NCI-H69 (cell line): Measurements from ENCODE around the gene PDP2.
"Not testable (repeated sequence)": the region's sequence is repeated elsewhere in the genome, so short reads cannot be mapped to it uniquely, and the experiment has no call there.

ENCODE experiments used
- DNase-seq: peaks from one replicate; lab custom pipeline; 2025; lab: John Stamatoyannopoulos, UW

The PDP2 gene

GRCh38 chr16:66853261-66854139 lies 26.8 kb upstream of the PDP2 start:
- DNase-seq, result no peak

DNA sequence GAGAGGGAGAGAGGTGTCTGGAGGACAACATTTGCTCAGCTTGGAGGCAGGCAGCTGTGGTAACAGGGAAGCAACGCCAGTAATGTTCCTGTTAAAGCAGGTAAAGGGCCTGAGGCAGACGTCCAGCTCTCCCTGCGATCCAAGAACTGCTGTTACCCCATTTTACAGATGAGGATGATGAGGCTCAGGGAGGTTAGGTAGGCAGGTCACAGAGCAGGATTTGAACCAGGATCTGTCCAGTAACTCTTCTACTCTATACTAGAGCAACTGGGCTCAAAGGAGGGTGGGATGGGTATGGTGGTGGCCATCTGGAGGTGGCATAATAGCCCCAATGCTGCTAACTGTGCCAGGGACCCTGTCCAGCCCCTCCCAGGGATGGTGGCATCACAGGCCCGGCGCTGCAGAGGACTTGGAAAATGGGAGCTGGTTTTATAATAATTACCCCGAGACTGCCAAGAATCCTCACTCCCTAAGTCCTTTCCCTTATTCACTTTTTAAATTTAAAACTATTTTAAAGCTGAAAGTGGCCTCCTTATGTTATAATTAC lies 24.1 kb upstream of the PDP2 start:
- no peak for DNase-seq

DNA sequence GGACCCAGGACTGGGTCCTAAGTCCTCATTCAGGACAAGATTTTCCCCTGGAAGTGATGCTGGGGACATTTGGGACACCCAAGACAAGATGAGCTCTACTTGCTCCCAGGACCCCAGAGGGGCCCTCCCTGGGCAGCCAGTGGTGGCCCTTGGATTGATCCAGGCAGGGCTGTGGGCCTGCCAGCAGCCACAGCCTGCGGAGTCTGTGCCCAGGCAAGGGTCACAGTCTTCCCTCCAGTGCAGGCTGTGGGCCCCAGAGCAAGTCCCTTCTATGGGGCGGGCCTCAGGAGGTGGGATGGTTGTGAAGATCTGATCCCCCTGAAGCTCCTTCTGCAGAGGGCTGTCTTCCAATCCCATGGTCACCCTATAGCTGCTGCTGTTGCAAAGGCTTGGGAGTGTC lies 23.5 kb upstream of the PDP2 start:
- DNase-seq, result no peak

GRCh38 chr16:66857437-66857836 lies 22.9 kb upstream of the PDP2 start:
- no peak for DNase-seq

DNA sequence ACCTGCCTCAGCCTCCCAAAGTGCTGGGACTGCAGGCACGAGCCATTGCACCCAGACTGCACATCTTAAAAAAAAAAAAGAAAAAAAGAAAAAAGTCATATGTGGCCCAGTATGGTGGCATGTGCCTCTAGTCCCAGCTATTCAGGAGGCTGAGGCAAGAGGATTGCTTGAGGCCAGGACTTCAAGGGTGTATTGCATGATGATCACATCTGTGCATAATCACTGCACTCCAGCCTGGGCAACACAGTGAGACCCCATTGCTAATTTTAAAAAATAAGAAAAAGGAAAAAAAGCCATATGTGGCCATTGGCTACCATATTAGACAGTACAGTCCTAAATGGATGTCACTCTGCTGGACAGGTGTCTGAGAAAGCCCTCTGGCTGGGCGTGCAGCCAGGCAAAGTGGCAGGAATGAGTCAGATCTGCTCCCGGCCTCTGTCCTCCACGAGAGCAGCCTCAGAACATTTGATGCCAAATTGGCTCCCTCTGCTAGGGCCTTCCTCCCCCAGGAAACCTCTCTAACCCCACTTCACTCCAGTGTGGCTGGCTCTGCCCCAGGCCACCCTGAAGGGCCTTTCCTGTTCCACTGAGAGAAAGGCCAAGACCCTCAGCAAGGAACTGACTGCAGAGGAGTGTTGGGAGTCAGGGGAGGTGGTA lies 21.4 kb upstream of the PDP2 start:
- DNase-seq, result peak; percentile 3

- DNase-seq, result no peak
These were observed 20.8 kb upstream of the PDP2 start for GRCh38 chr16:66859397-66860068.

GRCh38 chr16:66862023-66862520 lies 18.2 kb upstream of the PDP2 start:
- no peak for DNase-seq

DNA sequence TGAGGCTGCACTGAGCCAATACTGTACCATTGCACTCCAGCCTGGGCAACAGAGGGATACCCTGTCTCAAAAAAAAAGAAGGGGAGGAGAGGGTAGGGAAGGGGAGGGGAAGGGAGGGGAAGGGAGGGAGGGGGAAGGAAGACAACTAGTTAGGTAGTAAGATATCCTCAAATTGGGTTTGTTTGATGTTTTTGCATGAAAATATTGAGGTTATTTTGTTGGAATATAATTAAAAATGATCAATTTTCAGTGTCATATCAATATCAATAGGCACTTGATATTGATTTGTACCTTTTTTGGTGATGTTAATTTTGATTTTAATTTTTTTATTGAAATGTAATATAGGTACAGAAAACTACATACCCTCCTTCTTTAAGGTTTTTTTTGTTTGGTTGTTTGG lies 16.6 kb upstream of the PDP2 start:
- DNase-seq, result no peak

- no peak for DNase-seq
These were observed 10.9 kb upstream of the PDP2 start for GRCh38 chr16:66869424-66869823.

DNA sequence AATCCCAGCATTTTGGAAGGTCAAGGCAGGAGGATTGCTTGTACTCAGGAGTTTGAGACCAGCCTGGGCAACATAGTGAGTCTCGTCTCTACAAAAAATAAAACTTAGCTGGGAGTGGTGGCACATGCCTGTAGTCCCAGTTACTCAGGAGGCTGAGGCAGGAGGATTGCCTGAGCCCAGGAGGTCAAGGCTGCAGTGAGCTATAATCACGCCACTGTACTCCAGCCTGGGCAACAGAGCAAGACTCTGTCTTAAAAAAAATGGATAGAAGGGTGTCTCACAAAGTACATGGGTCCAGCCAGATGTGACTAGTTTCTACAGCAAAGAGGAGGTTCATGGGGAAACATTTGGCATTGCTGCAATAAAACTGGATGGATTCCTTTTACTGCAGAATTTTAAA lies 9.0 kb upstream of the PDP2 start:
- DNase-seq, result not testable (repeated sequence)

GRCh38 chr16:66871840-66872239 lies 8.5 kb upstream of the PDP2 start:
- DNase-seq, result no peak

DNA sequence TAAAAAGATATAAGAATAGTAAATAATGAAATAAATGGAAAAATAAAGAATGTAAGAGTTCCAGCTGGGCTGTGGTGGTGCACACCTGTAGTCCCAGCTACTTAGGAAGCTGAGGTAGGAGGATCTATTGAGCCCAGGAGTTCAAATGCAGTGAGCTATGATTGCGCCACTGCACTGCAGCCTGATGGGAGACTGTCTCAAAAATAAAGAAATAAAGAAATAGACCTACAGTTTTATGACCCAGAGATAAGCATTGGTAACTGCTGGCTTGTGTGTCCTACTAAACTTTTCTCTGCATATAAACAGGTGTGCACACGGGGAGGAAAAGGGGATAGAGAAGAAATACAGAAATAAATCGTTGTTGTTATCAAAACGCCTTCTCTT lies 7.8 kb upstream of the PDP2 start:
- peak; percentile 17 for DNase-seq

DNA sequence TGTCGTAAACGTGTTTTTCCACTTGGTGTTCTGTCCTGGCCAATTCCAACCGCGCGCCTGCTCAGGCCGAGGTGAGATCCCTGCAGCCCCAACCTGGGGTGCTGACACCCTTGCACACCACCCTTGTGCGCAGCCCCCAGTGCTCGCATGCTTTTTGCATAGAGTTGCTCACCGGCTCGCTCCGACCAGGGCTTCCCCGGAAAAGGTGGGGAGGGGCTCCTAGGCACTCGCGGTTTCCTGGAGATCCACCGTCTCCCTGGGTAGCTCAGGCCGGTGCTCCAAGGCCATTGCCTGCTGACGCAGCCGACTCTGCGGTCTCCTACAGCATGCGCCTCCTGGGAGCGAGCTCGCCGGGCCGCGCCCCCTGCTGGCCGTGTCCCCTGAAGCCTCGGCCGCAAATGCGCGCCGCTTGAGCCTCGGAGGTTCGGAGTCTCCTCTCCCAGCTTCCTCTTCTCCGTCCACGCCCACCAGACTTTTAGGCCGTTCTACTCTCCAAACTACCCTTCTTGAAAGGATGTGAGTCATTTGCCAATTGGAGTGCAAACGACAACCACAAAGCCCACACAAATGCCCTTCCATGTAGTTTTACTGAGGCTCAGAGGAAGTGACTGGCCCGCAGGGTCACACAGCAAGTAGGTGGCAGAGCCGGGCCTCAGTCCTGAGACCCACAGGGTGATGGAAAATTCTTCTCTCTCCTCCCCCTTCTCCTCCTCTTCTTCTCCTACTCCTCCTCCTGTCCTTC lies 7.2 kb upstream of the PDP2 start:
- DNase-seq, result peak; percentile 87

GRCh38 chr16:66873685-66874055 lies 6.6 kb upstream of the PDP2 start:
- peak; percentile 32 for DNase-seq

DNA sequence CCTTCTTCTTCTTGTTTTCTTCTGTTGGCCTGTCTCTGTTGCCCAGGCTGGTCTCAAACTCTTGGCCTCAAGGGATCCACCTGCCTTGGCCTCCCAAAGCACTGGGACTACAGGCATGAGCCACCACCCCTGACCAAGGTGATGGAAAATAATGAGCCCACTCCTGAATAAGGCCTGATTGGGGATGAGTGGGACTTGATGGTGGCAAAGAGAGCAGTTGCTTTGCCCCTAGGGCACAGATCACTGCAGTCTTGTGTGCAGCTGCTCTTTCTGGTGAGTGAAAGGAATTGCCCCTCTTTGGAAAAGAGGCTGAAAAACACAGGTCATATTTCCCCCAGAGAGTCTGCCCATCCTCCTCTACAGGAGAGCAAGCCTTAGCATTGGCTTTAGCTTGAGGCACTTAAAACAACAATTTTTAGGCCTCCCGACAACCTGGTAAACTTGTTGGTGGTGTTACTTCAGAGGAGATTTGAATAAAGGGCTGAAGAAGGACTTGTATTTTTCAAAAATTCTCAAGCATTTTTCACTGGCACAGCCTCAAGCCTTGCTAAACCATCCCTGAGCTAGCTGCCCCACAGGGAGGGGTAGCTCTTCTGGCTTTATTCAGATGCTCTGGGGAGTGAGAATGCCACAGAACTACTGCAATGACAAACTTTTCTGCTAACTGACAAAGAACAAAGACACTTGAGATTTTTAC lies 6.1 kb upstream of the PDP2 start:
- peak; percentile 37 for DNase-seq

DNA sequence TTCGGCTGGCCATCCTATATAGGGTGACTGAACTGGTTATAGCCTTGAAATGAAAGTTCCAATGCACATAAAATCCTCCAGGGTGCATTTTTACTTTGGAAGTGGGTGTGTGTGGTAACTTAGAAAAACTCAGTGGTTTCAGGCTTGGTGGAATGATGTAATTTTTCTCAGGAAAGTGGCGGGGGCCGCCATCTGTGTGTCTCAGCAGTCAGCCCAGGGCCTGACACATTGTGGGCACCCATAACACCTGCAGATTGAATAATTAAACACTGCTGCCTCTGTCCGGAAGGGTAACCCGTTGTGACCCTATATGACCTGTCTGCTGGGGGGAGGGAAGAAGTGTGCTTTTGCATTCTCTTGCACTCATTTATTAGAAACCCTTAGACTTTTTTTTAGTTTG lies 2.2 kb upstream of the PDP2 start:
- DNase-seq, result no peak

GRCh38 chr16:66881014-66881417 lies 701 bp downstream of the PDP2 start:
- DNase-seq, result peak; percentile 28

DNA sequence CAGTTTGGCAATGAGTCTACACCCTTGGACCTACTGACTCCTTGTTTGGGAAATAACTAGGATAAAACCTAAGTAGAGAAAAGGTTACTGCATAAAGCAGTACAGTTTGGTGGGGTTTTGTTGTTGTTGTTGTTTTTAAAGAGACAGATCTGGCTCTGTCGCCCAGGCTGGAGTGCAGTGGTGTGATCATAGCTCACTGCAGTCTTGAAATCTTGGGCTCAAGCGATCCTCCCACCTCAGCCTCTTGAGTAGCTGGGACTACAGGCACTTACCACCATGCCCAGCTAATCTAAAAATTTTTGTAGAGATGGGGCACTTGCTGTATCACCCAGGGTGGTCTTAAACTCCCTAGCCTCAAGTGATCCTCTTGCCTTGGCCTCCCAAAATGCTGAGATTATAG lies 1.2 kb downstream of the PDP2 start:
- DNase-seq, result no peak

DNA sequence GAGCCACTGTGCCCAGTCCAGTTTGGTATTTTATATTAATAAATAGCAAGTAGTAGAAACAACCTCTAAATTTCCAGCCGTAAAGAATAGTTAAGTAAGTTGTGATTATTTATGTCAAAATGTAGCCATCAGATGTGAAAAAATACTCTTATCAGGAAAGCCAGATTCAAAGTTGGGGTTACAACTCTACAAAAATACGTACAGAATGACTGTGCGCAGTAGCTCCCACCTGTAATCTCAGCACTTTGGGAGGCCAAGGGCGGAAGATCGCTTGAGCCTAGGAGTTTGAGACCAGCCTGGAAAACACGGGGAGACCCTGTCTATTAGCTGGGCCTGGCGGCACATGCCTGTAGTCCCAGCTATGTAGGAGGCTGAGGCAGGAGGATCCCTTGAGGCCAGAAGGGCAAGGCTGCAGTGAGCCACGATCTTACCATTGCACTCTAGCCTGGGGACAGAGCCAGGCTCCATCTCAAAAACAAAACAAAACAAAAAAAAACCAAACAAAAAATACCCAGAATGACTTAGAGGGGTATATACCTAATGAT lies 1.7 kb downstream of the PDP2 start:
- no peak for DNase-seq

DNA sequence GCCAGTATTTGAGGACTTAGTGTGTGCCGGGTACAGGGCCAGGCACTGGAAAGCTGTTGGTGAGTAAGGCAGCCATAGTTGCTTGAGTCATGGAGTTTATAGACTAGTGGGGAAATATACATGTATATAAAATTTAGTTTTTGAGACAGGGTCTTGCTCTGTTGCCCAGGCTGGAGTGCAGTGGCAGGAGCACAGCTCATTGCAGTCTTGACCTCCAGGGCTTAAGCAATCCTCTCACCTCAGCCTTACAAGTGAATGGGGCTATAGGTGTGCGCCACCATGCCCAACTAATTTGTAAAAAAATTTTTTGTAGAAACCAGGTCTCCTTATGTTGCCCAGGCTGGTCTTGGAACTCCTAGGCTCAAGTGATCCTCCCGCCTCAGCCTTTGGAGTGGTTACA lies 2.4 kb downstream of the PDP2 start:
- no peak for DNase-seq

- no peak for DNase-seq
These were observed 5.2 kb downstream of the PDP2 start for GRCh38 chr16:66885491-66885890.
